Left cardiac atrium (tissue), 4 donors: ENCODE data around the gene LDLRAD4. TPM values are rescaled to one million over a fixed set of nuclear protein-coding genes. Genes with fewer than 3 reads are reported as not detected.

Source experiments
- ATAC-seq, 2 donors: fragments of 200-7000 bp; cut with Tn5 transposase; one replicate each; pipeline ENCODE4 v1.9.1; 2020; ENCODE audit warnings: mild to moderate bottlenecking in 2 of 2, moderate library complexity in 2 of 2
- DNase-seq: peaks from one replicate; pipeline ENCODE4 v3.0.0-alpha.2; 2020
- intact Hi-C, 2 donors: fragments of 100-400 bp; cut with DNase I; formaldehyde crosslinking; loops; one replicate each; pipeline versions ENCODE4 v1.14.1 to v1.15.1; 2022 to 2023
- total RNA-seq, 2 donors: library from RNA; stranded (reverse); fragmentation: NEBNext Ultra II Directional; extraction: Animal tissue kit (Norgen Biotek cat#: 25700); gene quantifications; one replicate each; pipeline ENCODE4 v1.2.1, GENCODE V29; 2021
- donor health status: DM: no; HTN: yes; CAD: no.
- donor health status: DM: no; HTN: yes; CAD: no; lungs with severe emphysema.
- donor health status: DM: yes; HTN: yes; CAD: no.
- donor health status: Dilated cardiomyopathy.

The LDLRAD4 gene
- total RNA-seq, 2 donors from 2014 or later, result 28.9 to 80.2 TPM

- no peak for ATAC-seq
- no peak for DNase-seq
- intact Hi-C loops, result no loop called here
These were observed 328.1 kb downstream of the LDLRAD4 start for GRCh38 chr18:13546638-13547037.

GRCh38 chr18:13547347-13547746 lies 328.8 kb downstream of the LDLRAD4 start:
- DNase-seq, result no peak
- intact Hi-C loops, result no loop called here
- no peak for ATAC-seq

- intact Hi-C loops, result no loop called here
- DNase-seq (no peak), ATAC-seq (no peak)
These were observed 329.7 kb downstream of the LDLRAD4 start for GRCh38 chr18:13548106-13548819.

GRCh38 chr18:13548966-13549879 lies 330.7 kb downstream of the LDLRAD4 start:
- ATAC-seq (peak in 1 of 2 donors; percentile 40), DNase-seq (no peak)
- intact Hi-C loops, result no loop called here

- no peak for DNase-seq
- intact Hi-C loops, result loop anchor here (10.0 kb wide), 2 partner anchors 175 to 255 kb away; partner anchors contain the start of genes FAM210A (in 1 of the 2) and RNMT (in 1 of the 2)
- no peak for ATAC-seq
These were observed 331.3 kb downstream of the LDLRAD4 start for GRCh38 chr18:13549880-13550232.

- ATAC-seq, result no peak
- intact Hi-C loops, result loop anchor here (10.0 kb wide), 2 partner anchors 174 to 254 kb away; partner anchors contain the start of genes FAM210A (in 1 of the 2) and RNMT (in 1 of the 2)
- DNase-seq, result no peak
These were observed 332.1 kb downstream of the LDLRAD4 start for GRCh38 chr18:13550418-13551304.

- ATAC-seq, result peak; percentile 31 to 63
- DNase-seq, result no peak
These were observed 332.7 kb downstream of the LDLRAD4 start for GRCh38 chr18:13551305-13551603.

GRCh38 chr18:13551841-13552733 lies 333.5 kb downstream of the LDLRAD4 start:
- DNase-seq (no peak), ATAC-seq (peak; percentile 24 to 35)
- intact Hi-C loops, result loop anchor here (10.0 kb wide), 2 partner anchors 173 to 253 kb away; partner anchors contain the start of genes FAM210A (in 1 of the 2) and RNMT (in 1 of the 2)

More at GRCh38 chr18:13551305-13551603, 332.7 kb downstream of the LDLRAD4 start:
- intact Hi-C loops, result loop anchor here (10.0 kb wide), 2 partner anchors 174 to 254 kb away; partner anchors contain the start of genes FAM210A (in 1 of the 2) and RNMT (in 1 of the 2)

- intact Hi-C loops, result loop anchor here (10.0 kb wide), 2 partner anchors 171 to 251 kb away; partner anchors contain the start of genes FAM210A (in 1 of the 2) and RNMT (in 1 of the 2)
These were observed 334.9 kb downstream of the LDLRAD4 start for GRCh38 chr18:13553449-13553848.

GRCh38 chr18:13555192-13555591 lies 336.6 kb downstream of the LDLRAD4 start:
- DNase-seq (no peak), ATAC-seq (no peak)
- intact Hi-C loops, result loop anchor here (5.0 to 10.0 kb wide), 4 partner anchors 72 to 250 kb away; partner anchors contain the start of genes FAM210A (in 2 of the 2) and RNMT (in 2 of the 2)

More at GRCh38 chr18:13553449-13553848, 334.9 kb downstream of the LDLRAD4 start:
- ATAC-seq, result no peak
- DNase-seq, result no peak

GRCh38 chr18:13555865-13556264 lies 337.3 kb downstream of the LDLRAD4 start:
- intact Hi-C loops, result loop anchor here (5.0 to 10.0 kb wide), 4 partner anchors 71 to 249 kb away; partner anchors contain the start of genes FAM210A (in 2 of the 2) and RNMT (in 2 of the 2)
- ATAC-seq, result no peak
- DNase-seq, result no peak

GRCh38 chr18:13556502-13556901 lies 337.9 kb downstream of the LDLRAD4 start:
- intact Hi-C loops, result loop anchor here (5.0 to 10.0 kb wide), 4 partner anchors 71 to 248 kb away; partner anchors contain the start of genes FAM210A (in 2 of the 2) and RNMT (in 2 of the 2)
- ATAC-seq, result no peak

GRCh38 chr18:13558124-13558523 lies 339.6 kb downstream of the LDLRAD4 start:
- intact Hi-C loops, result loop anchor here (5.0 to 10.0 kb wide), 4 partner anchors 69 to 247 kb away; partner anchors contain the start of genes FAM210A (in 2 of the 2) and RNMT (in 2 of the 2)
- DNase-seq, result peak; percentile 59
- ATAC-seq, result peak; percentile 81 to 83

More at GRCh38 chr18:13556502-13556901, 337.9 kb downstream of the LDLRAD4 start:
- no peak for DNase-seq

GRCh38 chr18:13558790-13559189 lies 340.2 kb downstream of the LDLRAD4 start:
- no peak for ATAC-seq
- DNase-seq, result no peak
- intact Hi-C loops, result loop anchor here (5.0 to 10.0 kb wide), 4 partner anchors 69 to 246 kb away; partner anchors contain the start of genes FAM210A (in 2 of the 2) and RNMT (in 2 of the 2)

- ATAC-seq (no peak), DNase-seq (no peak)
- intact Hi-C loops, result loop anchor here (5.0 to 10.0 kb wide), 4 partner anchors 68 to 245 kb away; partner anchors contain the start of genes FAM210A (in 2 of the 2) and RNMT (in 2 of the 2)
These were observed 341.2 kb downstream of the LDLRAD4 start for GRCh38 chr18:13559754-13560153.

- no peak for DNase-seq
- intact Hi-C loops, result no loop called here
- ATAC-seq, result no peak
These were observed 341.7 kb downstream of the LDLRAD4 start for GRCh38 chr18:13560306-13560705.
